Putamen (tissue), 1 donor: ENCODE data around the gene ALPK3.

ENCODE experiments used
- DNase-seq: peaks from one replicate; pipeline ENCODE4 v3.0.0-alpha.2; 2016; ENCODE audit warnings: low spot score

The ALPK3 gene

DNA sequence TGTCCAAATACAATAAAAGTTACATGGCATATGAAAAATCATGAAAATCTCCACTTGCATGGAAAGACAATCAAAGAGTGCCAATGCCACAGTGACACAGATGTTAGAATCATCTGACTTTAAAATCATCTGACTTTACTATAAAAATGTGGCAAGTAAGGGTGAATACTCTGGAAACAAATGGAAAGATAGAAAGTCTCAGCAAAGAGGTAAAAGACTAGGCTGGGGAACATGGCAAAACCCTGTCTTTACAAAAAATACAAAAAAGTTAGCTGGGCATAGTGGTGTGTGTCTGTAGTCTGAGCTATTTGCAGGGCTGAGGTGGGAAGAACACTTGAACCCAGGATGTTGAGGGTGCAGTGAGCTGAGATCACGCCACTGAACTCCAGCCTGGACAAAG, 29.1 kb downstream of the ALPK3 start:
- no peak for DNase-seq

DNA sequence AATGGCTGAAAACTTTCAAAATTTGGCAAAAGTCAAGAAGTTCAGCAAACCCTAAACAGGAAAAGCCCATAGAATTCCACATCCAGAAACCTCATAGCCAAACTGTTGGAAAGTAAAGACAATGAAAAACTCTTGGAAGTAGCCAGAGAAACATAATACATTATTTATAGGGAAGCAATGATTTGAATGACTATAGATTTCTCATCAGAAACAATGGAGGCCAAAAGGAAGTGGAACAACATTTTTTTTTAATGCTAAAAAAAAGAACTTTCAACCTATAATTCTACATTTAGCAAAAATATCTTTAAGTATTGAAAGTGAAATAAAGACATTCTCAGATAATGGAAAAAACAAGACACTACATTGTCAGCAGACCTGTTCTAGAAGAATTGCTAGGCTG, 30.2 kb downstream of the ALPK3 start:
- DNase-seq = no peak

DNA sequence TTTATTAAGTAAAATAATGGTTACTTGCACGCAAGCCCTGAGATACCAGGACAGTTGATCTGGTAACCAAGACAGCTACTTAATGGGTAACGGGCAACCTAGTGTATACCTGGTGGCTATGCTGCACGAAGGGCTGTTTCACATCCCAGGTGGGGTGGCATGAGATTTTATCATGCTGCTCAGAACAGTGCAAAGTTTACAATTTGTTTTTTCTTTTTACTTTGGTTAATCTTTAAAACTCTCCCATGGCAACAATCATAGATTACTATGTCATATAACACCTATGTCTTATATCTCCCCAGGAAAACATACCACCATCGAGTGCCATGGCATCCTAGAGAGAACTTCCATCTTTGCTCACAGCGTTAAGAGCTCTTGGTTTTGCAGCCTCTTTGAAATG, 35.1 kb downstream of the ALPK3 start:
- no peak for DNase-seq

DNA sequence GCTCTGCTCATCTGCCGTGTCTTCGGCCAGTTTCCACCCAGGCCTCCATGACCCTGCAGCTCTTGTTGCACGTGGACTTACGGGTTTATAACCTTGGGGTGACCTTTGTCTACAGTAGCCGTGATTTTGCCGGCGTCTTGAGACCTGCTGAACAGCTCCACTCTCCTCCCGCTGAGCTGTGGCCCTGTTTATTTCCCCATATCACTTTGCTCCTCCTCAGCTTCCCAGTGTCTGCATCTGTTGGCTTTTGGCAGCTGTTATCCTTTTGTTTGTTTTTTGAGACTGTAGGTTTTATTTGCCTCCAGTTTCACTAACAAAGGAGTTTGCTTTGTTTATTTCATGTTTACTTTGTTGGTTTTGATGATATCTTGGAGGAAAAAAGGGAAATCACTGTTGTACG, 38.0 kb downstream of the ALPK3 start:
- no peak for DNase-seq

- no peak for DNase-seq
These were observed 38.6 kb downstream of the ALPK3 start for GRCh38 chr15:84855765-84856164.

GRCh38 chr15:84856731-84857417, 39.7 kb downstream of the ALPK3 start:
- DNase-seq = no peak

- no peak for DNase-seq
These were observed 40.4 kb downstream of the ALPK3 start for GRCh38 chr15:84857418-84858004.

DNA sequence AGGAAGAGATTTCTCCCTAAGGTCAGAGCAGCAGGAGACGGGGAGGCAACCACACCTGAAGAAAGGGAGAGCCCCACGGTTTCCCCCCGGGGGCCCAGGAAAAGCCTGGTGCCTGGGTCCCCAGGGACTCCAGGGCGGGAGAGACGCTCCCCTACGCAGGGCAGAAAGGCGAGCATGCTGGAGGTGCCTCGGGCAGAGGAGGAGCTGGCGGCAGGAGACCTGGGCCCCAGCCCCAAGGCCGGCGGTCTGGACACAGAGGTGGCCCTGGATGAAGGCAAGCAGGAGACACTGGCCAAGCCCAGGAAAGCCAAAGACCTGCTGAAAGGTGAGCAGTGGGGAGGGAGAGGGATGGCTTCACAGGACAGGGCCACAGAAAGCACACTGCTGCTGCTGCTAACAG, 41.1 kb downstream of the ALPK3 start:
- no peak for DNase-seq

DNA sequence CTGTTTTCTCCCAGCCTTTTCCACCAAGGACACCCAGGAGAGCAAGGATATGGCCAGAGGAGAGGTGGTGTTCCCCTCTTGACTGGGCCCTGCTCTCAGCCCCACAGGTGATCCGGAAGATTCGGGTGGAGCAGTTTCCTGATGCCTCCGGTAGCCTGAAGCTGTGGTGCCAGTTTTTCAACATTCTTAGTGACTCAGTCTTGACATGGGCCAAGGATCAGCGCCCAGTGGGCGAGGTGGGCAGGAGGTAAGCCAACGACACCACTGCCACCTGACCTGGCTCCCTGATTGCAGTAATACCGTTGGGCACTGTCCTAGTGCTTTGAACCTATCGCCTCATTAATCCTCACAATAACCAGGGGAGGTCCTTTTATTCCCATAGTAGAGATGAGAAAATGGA, 42.0 kb downstream of the ALPK3 start:
- no peak for DNase-seq

DNA sequence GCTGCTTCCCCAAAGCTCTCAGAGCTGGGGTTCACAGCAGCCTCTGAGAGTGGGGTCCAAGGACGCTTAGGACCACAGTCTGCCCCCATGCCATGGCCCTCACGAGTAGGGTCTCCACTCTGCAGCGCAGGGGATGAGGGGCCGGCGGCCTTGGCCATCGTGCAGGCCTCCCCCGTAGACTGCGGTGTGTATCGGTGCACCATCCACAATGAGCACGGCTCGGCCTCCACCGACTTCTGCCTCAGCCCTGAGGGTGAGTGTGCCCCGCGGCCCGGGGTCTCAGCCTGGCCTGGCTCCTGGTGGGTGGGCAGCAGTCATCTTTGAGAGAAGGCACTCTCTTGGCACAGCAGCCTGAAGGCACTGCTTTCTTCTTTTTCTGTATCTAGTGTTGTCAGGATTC, 42.5 kb downstream of the ALPK3 start:
- DNase-seq = no peak

- DNase-seq = no peak
These were observed 44.6 kb downstream of the ALPK3 start for GRCh38 chr15:84861781-84862180.

GRCh38 chr15:84862214-84862975, 45.2 kb downstream of the ALPK3 start:
- no peak for DNase-seq

DNA sequence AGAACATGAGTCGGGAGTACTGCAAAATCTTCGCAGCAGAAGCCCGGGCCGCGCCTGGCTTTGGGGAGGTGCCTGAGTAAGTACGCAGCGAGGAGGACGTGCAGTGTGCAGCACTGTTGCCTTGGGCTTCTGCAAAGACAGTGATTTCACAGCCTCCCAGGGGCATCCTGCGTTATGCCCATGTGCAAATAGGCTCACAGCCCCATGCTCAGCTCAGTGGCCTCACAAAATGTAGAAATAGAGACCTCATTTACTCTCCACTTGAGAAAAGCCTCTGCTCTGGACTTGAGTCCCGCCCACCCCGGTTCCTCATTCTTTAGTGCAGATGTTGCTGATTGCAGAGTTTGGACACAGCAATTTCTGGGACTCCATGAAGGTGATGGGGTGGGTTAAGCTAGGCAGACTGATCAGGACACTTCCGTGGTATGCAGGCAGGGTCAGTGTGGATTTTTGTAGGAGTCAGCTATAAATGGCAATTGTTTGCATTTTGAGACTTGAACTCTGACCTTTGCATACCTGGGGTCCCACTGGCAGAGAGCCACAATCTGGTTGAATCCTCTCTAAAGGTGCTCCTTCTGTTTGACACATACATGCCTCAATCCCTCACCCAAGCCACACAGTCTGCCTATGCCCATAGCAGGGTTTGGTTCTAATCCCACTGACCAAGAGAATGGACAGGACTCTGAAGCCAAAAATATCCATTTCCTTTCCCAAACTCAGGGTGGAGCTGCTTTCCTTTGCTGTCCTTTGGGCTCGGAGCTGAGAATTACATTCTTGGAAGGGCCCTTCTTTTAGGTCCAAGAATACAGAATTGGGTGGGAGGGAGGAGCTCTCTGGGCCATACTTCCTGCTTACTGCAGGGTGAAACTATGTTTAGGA, 46.6 kb downstream of the ALPK3 start:
- DNase-seq = no peak

DNA sequence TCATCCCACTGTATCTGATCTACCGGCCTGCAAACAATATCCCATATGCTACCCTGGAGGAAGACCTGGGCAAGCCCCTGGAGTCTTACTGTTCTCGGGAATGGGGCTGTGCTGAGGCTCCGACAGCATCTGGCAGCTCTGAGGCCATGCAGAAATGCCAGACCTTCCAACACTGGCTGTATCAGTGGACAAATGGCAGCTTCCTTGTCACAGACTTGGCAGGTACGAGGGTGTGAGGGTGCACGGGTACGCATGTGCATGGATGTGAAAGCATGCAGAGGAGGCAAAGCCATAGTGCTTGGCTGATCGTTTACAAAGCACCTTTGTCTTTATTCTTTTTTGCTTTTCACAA, 47.3 kb downstream of the ALPK3 start:
- DNase-seq = no peak

- no peak for DNase-seq
These were observed 48.0 kb downstream of the ALPK3 start for GRCh38 chr15:84865074-84865569.

GRCh38 chr15:84868037-84868880, 51.1 kb downstream of the ALPK3 start:
- DNase-seq = no peak

DNA sequence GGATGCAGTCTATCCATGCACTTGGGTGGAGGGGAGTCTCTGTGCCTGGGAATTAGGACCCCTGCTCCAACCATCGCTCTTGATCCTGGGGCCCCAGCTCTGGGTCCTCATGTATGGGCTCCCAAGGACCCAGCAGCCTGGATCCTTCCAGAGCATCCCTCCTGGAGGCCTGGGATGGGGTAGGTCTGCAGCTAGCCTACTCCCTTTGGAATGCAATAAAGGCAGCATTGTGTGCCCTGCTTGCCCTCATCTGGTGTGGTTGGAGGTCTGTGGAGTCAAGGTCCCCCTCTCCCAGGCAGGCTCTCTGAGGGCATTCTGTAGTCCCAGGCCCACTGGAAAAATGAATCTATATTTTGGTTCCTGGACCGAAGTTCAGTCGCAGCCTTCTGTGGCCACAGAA, 52.4 kb downstream of the ALPK3 start:
- no peak for DNase-seq

GRCh38 chr15:84871428-84871985, 54.4 kb downstream of the ALPK3 start:
- DNase-seq = no peak

- DNase-seq = no peak
These were observed 55.1 kb downstream of the ALPK3 start for GRCh38 chr15:84872009-84872910.

- DNase-seq = no peak
These were observed 56.8 kb downstream of the ALPK3 start for GRCh38 chr15:84873997-84874396.
